HepG2 (cell line): ENCODE results near the gene PRCD. TPM values are rescaled to one million over a fixed set of nuclear protein-coding genes. Genes with fewer than 3 reads are reported as not detected.

ENCODE experiments used
- AGO1 ChIP-seq: fragments of 200-400 bp; formaldehyde crosslinking; IDR thresholded peaks from 2 replicates; pipeline ENCODE4 v1.6.1; 2017; ENCODE audit warnings: mild to moderate bottlenecking, low read depth, low read length, moderate library complexity; ENCODE audit not compliant: poor library complexity, severe bottlenecking
- ARNT2 ChIP-seq: sonication (generic); formaldehyde crosslinking; IDR thresholded peaks from 2 replicates; pipeline ENCODE4 v1.8.0; 2022; ENCODE audit warnings: mild to moderate bottlenecking, low read depth, missing genetic modification reagents, moderate library complexity
- CCDC6 ChIP-seq: sonication (generic); formaldehyde crosslinking; IDR thresholded peaks from 2 replicates; pipeline ENCODE4 v1.8.1; 2022; ENCODE audit warnings: mild to moderate bottlenecking, missing genetic modification reagents, moderate library complexity
- KDM4B ChIP-seq: sonication (generic); formaldehyde crosslinking; IDR thresholded peaks from 2 replicates; pipeline ENCODE4 v1.4.0; 2020; ENCODE audit warnings: missing genetic modification reagents
- NFAT5 ChIP-seq: sonication (generic); formaldehyde crosslinking; IDR thresholded peaks from 2 replicates; pipeline ENCODE4 v1.4.0; 2020; ENCODE audit warnings: missing genetic modification reagents
- POLR2AphosphoS2 ChIP-seq: IDR thresholded peaks from 2 replicates; pipeline ENCODE4 v1.6.1; 2011; ENCODE audit warnings: low read depth, low read length, improper control_type of control experiment
- RARG ChIP-seq: sonication (generic); formaldehyde crosslinking; IDR thresholded peaks from 2 replicates; pipeline ENCODE4 v1.4.0; 2020; ENCODE audit warnings: low read depth, mild to moderate bottlenecking, missing genetic modification reagents
- RFX1 ChIP-seq: fragments of 450-650 bp; IDR thresholded peaks from 2 replicates; pipeline ENCODE4 v1.6.1; 2017
- SMAD9 ChIP-seq: sonication (generic); formaldehyde crosslinking; IDR thresholded peaks from 2 replicates; pipeline ENCODE4 v1.5.1; 2020; ENCODE audit warnings: mild to moderate bottlenecking, missing genetic modification reagents
- TCF7 ChIP-seq: sonication (generic); IDR thresholded peaks from 2 replicates; pipeline ENCODE4 v1.6.1; 2016; ENCODE audit warnings: antibody characterized with exemption, low read depth
- ZBTB42 ChIP-seq: sonication (generic); formaldehyde crosslinking; IDR thresholded peaks from 2 replicates; pipeline ENCODE4 v1.5.0; 2020; ENCODE audit warnings: mild to moderate bottlenecking, missing genetic modification reagents
- ZFP37 ChIP-seq: sonication (generic); formaldehyde crosslinking; IDR thresholded peaks from 2 replicates; pipeline ENCODE4 v1.4.0; 2020; ENCODE audit warnings: missing genetic modification reagents, borderline replicate concordance
- ZFP82 ChIP-seq: sonication (generic); formaldehyde crosslinking; IDR thresholded peaks from 2 replicates; pipeline ENCODE4 v1.5.1; 2020; ENCODE audit warnings: mild to moderate bottlenecking, missing genetic modification reagents, borderline replicate concordance
- ZIK1 ChIP-seq: sonication (generic); formaldehyde crosslinking; IDR thresholded peaks from 2 replicates; pipeline ENCODE4 v1.5.0; 2020; ENCODE audit warnings: mild to moderate bottlenecking, low read depth, missing genetic modification reagents, borderline replicate concordance
- ZNF280D ChIP-seq: sonication (generic); formaldehyde crosslinking; IDR thresholded peaks from 2 replicates; pipeline ENCODE4 v1.5.1; 2020; ENCODE audit warnings: mild to moderate bottlenecking, missing genetic modification reagents
- ZNF574 ChIP-seq: sonication (generic); formaldehyde crosslinking; IDR thresholded peaks from 2 replicates; pipeline ENCODE4 v1.4.0; 2020; ENCODE audit warnings: missing genetic modification reagents
- ZNF850 ChIP-seq: sonication (generic); formaldehyde crosslinking; conservative IDR thresholded peaks from 2 replicates; pipeline ENCODE4 v1.9.0; 2021; ENCODE audit warnings: mild to moderate bottlenecking, missing genetic modification reagents
- polyA plus RNA-seq, 8 experiments: library from polyadenylated mRNA; depleted of rRNA in 3 of 8; stranded (reverse) in 7 of 8; unstranded in 1 of 8; fragments of >200 nt; fragmentation: Illumina TruSeq in 4 of 8; extraction: Trizol in 4 of 8; gene quantifications; 2 replicates each; pipeline versions ENCODE4 v1.2.1 to v1.2.3, GENCODE V29; 2011 to 2016; ENCODE audit warnings: low read depth in 4 of 8, missing spikeins in 1 of 8, mixed read lengths in 1 of 8; ENCODE audit not compliant: insufficient read depth in 1 of 8
- total RNA-seq, 5 experiments: library from RNA; depleted of rRNA; stranded (reverse); fragments of >200 nt; fragmentation: Illumina TruSeq; extraction: Trizol; gene quantifications; 2 replicates each; pipeline ENCODE4 v1.2.3, GENCODE V29; 2016; ENCODE audit warnings: low read depth in 1 of 5

PRCD gene
- total and polyA plus RNA-seq, 2 of the 13 experiments (the other 11 are each of a cell fraction or from before 2014, with no cell fraction given), result 0.51 TPM; not detected in 1

GRCh38 chr17:76501018-76501826 lies 38.6 kb upstream of the PRCD start, which contains the start of gene RHBDF2 (continued):
- TF ChIP-seq SMAD9 (CRISPR knock-in tag) (no peak), ZIK1 (CRISPR knock-in tag) (peak; percentile 68; the same call in 1 of the 2 replicates), RARG (CRISPR knock-in tag) (0 out of 2 replicates have a peak, but pooled peaks have one; percentile 50), ZFP37 (0 out of 2 replicates have a peak, but pooled peaks have one; percentile 52), RFX1 (no peak), ZBTB42 (CRISPR knock-in tag) (no peak), POLR2AphosphoS2 (no peak), ZFP82 (CRISPR knock-in tag) (peak; percentile 98; the same call in 1 of the 2 replicates), NFAT5 (CRISPR knock-in tag) (no peak), AGO1 (no peak), CCDC6 (no peak), TCF7 (no peak), ZNF280D (CRISPR knock-in tag) (no peak), KDM4B (CRISPR knock-in tag) (no peak), ZNF574 (CRISPR knock-in tag) (peak; percentile 81), ZNF850 (CRISPR knock-in tag) (no peak; the same call in 1 of the 2 replicates), ARNT2 (CRISPR knock-in tag) (peak; percentile 94)
